ENCODE results near the gene LDHA.

DNA sequence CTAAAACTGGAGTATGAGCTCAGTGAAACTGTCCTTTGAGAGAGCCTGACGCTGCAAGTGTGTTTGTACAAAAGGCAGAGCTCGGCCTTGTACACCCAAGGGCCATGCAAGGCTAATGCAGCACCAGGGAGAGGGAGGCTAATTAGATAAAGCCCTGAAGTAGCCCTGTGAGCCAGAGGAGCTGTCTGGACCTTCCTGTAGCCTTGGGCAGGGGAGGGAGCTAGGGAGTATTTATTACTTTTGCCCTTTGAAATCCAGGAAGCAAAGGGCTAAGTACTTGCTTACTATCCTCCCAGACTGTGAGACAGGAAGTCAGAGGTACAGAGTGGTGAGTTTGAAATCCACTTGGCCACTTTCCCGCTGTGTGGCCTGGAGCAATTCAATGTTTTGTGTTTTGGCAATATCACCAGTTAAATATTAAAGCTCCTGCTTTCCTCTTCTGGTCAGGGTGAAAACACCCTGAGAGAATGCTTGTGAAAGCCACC, 10.2 kb upstream of the LDHA start:
- TF ChIP-seq POLR2A (IDR thresholded peaks at IDR 0.05; ENCODE audit: low read length) (no peak), ESRRA (IDR thresholded peaks at IDR 0.05; ENCODE audit: borderline replicate concordance, low read length) (no peak), CHD4 (IDR thresholded peaks at IDR 0.05; ENCODE audit: borderline replicate concordance) (no peak), CEBPB (IDR thresholded peaks at IDR 0.05) (peak; percentile 47 to 78), EHMT2 (IDR thresholded peaks at IDR 0.05; ENCODE audit: low read depth) (no peak), EP300 (IDR thresholded peaks at IDR 0.05) (peak; percentile 24 to 71; a peak in 2 of 5 replicates), RFX5 (IDR thresholded peaks at IDR 0.05) (no peak)
- TF ChIP-seq, protein P1, sequence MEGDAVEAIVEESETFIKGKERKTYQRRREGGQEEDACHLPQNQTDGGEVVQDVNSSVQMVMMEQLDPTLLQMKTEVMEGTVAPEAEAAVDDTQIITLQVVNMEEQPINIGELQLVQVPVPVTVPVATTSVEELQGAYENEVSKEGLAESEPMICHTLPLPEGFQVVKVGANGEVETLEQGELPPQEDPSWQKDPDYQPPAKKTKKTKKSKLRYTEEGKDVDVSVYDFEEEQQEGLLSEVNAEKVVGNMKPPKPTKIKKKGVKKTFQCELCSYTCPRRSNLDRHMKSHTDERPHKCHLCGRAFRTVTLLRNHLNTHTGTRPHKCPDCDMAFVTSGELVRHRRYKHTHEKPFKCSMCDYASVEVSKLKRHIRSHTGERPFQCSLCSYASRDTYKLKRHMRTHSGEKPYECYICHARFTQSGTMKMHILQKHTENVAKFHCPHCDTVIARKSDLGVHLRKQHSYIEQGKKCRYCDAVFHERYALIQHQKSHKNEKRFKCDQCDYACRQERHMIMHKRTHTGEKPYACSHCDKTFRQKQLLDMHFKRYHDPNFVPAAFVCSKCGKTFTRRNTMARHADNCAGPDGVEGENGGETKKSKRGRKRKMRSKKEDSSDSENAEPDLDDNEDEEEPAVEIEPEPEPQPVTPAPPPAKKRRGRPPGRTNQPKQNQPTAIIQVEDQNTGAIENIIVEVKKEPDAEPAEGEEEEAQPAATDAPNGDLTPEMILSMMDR (IDR thresholded peaks at IDR 0.05), result no peak
- TF ChIP-seq, protein P2, sequence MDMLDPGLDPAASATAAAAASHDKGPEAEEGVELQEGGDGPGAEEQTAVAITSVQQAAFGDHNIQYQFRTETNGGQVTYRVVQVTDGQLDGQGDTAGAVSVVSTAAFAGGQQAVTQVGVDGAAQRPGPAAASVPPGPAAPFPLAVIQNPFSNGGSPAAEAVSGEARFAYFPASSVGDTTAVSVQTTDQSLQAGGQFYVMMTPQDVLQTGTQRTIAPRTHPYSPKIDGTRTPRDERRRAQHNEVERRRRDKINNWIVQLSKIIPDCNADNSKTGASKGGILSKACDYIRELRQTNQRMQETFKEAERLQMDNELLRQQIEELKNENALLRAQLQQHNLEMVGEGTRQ (IDR thresholded peaks at IDR 0.05), result no peak
- TF ChIP-seq, protein P3, sequence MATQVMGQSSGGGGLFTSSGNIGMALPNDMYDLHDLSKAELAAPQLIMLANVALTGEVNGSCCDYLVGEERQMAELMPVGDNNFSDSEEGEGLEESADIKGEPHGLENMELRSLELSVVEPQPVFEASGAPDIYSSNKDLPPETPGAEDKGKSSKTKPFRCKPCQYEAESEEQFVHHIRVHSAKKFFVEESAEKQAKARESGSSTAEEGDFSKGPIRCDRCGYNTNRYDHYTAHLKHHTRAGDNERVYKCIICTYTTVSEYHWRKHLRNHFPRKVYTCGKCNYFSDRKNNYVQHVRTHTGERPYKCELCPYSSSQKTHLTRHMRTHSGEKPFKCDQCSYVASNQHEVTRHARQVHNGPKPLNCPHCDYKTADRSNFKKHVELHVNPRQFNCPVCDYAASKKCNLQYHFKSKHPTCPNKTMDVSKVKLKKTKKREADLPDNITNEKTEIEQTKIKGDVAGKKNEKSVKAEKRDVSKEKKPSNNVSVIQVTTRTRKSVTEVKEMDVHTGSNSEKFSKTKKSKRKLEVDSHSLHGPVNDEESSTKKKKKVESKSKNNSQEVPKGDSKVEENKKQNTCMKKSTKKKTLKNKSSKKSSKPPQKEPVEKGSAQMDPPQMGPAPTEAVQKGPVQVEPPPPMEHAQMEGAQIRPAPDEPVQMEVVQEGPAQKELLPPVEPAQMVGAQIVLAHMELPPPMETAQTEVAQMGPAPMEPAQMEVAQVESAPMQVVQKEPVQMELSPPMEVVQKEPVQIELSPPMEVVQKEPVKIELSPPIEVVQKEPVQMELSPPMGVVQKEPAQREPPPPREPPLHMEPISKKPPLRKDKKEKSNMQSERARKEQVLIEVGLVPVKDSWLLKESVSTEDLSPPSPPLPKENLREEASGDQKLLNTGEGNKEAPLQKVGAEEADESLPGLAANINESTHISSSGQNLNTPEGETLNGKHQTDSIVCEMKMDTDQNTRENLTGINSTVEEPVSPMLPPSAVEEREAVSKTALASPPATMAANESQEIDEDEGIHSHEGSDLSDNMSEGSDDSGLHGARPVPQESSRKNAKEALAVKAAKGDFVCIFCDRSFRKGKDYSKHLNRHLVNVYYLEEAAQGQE (IDR thresholded peaks at IDR 0.05), result no peak
- TF ChIP-seq, protein P4, sequence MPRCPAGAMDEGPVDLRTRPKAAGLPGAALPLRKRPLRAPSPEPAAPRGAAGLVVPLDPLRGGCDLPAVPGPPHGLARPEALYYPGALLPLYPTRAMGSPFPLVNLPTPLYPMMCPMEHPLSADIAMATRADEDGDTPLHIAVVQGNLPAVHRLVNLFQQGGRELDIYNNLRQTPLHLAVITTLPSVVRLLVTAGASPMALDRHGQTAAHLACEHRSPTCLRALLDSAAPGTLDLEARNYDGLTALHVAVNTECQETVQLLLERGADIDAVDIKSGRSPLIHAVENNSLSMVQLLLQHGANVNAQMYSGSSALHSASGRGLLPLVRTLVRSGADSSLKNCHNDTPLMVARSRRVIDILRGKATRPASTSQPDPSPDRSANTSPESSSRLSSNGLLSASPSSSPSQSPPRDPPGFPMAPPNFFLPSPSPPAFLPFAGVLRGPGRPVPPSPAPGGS (IDR thresholded peaks at IDR 0.05), result no peak; the same call in 2 of the 3 replicates

Data from A549 (cell line).